GM11168 (cell line): ENCODE results near the gene KCTD16.

Experiments
- in situ Hi-C: fragments of 300-500 bp; cut with MboI; formaldehyde crosslinking; loops from one replicate; pipeline ENCODE4 v1.12.0; 2022; ENCODE audit warnings: low sequenced_read_pairs; ENCODE audit not compliant: unreplicated experiment

Gene KCTD16

DNA sequence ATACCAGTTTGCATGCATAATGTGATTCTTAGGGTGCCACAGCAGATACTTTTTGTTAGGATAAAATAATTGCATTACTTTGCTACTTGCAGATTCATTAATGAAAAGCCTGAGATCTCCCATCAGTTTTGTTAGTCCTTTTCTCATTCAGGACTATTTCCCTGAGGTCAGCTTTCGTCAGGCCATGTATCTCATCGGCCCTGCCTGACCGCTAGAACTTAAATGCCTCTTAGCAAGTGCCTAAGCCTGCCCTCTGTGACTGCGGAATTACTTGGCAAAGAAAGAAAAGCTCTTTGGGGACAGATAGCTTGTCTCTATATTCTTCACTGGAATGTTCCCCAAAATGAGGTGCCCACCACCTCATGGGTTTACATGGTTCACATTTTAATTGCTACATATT, 147.8 kb downstream of the KCTD16 start:
- in situ Hi-C loops = no loop called here

DNA sequence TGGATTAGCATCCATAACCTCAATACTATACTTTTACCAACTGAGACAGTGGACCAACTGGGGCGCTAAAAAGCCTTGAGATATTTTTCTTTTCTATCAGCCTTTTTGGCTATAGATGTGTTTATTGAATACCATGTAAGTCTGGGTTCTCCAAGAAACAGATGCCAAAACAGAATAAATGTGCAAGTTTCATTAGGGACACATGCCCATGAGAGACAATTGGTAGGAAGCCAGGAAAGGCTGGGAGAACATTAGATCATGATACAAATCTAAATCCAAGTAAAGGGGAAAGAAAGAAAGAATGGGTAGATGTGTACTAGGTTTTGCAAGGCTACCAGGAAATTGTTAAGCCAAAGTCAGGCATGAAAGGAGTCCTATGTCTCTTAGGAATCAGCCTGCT, 152.5 kb downstream of the KCTD16 start:
- in situ Hi-C loops = no loop called here

DNA sequence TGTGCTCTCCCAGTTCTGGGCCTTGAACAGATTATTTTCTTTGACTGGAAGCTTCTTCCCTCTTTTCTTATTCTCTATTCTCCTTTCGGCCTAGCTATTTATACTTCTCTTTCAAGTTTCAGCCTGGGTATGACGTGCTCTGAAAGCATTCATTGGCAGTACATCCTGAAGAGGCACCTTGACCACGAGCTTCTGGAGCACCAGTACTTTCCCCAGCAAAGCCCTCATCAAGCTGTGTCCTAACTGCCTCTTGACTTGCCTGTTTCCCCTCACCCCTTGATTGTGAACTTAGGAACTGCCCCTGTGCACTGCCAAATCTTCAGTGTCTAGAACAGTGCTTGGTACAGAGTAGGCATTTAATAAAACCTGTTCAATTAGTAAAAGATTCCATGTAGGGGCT, 154.9 kb downstream of the KCTD16 start:
- in situ Hi-C loops = no loop called here

DNA sequence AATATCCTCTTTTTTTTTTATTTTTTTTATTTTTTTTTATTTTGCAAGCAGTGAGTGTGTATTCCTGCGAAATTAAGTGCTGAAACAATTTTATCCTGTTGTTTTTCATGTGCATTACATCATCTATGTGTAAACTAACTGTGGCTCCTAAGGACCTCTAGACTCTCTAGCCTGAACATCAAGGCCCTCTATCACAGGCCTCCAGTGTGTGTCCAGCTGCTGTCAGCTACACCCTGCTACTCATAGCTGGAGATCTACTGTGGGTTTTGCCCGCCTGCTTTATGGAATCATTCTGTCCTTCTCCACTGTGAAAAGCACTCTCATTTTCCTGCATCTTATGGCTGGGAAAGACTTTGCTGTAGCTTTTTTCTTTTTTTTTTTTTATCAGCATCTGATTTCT, 157.8 kb downstream of the KCTD16 start:
- in situ Hi-C loops = no loop called here

DNA sequence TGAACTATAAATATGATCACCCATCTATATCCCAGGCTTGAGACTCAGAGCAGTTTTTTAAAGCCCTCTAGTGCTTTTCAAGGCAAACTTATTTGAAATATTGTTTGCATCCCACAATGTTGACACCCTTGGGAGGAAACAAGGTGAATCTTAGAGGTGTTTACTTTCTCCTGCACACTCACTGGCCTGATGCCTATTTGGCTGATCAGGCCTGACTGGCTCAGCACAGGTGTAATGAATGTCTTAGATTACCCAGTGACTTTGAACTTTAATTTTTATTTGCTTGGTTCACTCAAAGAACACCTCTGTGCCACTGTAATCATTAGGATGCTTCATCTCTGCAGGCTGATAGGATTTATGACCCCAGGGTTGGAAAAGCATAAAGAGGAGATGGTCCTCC, 158.3 kb downstream of the KCTD16 start:
- in situ Hi-C loops = no loop called here

DNA sequence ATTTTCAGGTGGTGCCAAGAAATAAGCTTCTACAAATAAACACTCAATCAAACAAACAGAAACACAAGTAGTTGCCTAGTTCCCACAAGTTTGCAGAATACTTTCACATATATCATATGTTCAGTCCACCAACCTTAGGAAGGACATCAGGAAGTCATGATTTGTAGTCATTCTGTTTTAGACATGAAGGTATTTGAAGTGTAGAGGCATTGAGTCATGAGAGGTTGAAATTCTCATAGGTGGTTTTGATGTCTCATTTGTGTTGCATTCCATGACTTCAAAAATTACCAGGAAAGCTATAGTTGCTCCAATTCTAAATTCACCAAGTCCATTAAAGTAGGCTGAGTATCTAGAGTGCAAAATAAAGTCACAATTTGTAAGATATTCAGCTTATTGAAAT, 159.0 kb downstream of the KCTD16 start:
- in situ Hi-C loops = no loop called here

DNA sequence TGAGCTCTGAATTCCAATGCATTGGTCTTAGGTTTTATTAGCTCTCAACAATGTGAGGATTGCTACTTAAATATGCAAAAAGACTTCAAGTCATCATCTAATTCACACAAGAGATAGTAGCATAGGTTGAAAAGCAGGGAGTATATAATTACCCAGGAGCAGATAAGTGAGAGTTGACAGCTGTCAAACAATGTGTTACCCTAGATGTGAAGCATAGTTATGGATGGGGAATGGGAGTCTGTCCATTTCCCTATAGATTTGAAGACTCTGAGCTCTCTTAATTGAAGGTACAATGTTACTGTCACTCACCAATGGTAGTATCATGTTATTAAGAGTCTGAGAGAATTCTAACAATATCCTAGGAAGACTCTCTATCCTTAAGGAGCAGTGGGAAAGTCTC, 160.7 kb downstream of the KCTD16 start:
- in situ Hi-C loops = no loop called here

DNA sequence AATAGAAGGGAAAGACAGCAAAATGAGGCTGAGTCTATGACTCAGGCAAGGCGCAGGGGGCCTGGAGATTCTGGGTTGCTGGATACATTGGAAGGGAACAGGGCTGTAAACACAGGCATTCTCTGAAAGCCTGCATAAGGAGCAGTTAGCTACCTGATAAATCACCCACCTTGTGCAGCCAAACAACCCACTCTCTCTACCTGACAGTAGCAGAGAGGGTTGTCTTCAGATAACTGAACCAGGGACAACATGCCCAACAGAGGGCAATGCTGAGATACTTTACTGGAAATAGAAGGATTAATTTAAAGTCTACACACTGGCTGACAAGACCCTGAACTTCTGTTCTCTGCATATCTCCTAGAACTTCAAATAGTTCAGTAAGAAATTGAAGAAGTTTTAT, 161.6 kb downstream of the KCTD16 start:
- in situ Hi-C loops = no loop called here

DNA sequence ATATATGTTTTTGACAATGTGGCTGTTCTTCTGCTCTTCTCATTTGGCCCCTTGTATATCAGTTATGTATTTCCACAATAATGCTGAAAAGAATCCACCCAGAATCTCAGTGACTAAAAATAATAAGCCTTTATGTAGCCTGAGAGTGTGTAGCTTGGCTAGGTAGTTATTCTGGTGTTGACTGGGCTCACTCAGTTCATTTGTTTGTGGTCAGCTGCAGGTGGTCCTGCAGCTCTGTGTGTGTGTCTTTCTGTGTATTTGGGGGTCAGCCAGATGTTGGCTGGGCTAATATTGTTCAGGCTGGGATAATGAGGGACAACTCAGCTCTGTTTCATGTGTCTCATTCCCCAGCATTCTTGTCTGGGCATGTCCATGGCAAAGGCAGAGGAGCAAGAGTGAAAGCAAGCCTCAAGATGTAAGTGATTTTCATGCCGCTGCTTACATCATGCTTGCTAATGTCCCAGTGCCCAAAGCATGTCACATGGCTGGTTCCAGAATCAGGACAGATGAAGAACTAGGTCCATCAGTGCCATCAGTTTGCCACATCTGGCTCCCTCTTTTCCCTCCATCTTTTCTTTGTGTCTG, 162.8 kb downstream of the KCTD16 start:
- in situ Hi-C loops = no loop called here

DNA sequence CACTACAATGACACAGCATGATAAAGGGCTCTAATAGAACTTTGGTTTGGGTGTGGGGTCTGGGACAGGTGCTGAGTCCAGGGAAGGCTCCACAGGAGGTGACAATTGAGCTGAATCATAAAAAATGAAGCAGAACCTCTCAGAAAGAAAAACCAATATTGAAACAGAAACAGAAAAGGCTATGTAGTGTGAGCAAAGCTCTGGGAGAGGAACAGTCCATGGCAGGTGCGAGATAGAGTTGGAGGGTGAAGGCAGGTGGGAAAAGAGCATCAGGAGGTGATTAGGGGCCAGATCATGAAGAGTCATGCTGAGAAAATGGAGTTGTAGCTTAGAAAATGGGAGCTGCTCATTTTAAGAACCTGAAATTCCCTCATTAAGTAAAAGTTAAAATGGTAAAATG, 164.9 kb downstream of the KCTD16 start:
- in situ Hi-C loops = no loop called here

DNA sequence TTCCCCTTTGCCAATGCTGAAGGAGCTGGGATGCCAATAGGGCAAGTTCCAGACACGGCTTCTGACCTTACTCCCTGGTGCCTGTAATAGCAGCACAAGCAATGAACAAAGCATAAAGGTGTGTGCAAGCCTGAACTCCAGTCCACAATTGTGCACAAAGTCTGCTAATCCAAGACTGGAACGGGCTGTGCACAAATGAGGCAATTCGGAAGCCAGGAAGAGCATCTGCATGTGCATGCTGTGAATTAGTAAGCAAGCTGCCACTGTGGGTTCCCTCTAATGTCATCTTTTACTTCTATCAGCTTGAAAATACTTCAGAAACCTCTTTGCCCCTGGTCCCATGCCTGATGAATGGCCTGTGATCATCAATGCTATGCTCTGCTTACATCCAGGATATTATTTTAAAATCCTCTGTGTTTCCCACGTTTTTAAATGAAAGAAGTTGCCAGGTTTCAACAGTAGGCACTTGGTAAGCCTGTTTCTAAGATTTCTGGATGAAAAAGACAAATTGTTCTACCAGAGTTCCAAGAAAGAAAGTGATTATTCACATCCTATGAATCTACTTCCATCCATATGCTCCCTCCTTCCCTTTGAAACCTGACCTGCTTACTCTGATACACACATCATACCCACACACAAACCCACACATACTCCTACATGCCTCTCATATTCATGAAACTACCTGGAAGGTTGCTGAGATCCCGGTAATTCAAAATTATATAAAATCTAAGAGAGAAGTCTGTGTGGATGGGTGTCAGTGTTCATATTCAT, 165.7 kb downstream of the KCTD16 start:
- in situ Hi-C loops = no loop called here

DNA sequence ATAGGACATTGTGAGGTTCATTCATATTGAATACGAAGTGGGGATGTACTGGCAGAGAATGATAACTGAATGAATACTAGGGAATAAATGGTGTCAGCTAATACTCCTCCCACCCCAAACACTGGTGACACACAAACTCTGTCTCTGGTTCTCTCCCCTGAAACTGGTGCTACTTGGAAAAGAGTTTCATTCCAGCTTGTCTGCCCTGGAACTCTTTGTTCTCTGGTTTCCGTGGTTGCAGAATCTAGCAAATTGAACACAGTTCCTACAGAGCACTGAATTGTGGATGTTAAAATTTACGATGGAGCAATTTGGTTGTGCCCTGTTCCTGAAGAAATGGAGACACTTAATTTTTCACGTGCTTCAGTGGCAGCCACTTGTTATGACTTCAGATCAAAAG, 181.7 kb downstream of the KCTD16 start:
- in situ Hi-C loops = no loop called here

DNA sequence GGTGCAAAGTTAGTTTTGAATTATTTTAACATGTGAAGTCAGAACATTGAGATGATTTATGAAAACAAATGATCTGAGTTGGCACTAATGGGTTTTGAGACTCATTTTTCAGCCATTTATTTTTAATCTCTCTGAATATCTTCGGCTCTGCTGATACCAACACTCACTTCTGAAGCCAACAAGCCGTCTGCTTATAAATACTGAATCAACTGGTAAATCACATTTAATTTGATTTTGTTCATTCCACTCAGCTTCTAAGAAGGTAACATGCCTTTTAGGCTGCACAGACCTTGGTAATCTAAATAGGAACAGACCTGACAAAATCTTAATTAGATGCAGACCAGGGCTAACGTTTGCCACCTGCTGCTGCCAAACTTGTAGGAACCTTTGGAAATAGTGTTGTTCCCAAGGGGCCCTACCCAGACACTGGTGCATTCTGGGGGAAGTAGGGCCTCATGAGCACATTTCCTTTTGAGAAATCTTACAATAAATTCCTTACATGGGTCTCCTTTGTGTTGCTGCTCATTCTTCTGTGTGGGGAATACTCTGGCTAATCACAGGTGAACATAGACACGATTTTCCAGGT, 182.2 kb downstream of the KCTD16 start:
- in situ Hi-C loops = no loop called here

DNA sequence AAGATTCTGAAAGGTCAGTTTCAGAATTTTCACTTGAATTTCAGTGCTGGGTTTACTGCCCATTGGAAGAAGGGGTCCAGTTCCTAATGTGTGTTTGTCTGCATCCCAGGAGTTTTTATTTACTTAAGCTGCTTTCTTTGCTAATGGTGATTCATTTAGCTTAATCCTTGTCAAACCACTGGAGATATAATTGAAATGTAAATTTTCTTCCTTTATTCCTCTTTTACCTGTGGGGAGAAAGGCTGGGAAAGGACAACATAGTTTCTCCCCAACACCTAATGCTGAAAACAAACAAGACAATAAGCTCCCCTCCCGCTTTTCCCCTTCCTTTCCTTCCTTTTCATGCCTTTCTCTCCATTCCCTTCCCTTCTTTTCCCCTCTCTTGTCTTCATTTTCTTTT, 185.8 kb downstream of the KCTD16 start:
- in situ Hi-C loops = no loop called here

DNA sequence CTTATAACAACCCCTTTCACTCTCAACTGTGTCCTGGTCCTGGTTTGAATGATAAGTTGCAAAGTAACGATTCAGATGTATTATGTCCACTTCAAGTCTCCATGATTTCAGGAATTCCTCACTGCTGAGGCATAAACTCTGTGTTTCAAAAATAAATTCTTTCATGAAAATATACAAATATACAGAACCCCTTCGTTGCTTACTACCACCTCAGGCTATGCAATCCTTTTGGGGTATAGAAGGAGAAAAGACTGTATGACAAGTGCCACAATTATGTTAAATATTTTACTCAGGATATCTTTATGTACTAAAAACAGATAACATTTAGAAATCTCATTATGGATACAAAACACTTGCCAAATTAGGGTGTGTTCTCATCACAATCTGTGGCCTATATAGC, 190.7 kb downstream of the KCTD16 start:
- in situ Hi-C loops = no loop called here

DNA sequence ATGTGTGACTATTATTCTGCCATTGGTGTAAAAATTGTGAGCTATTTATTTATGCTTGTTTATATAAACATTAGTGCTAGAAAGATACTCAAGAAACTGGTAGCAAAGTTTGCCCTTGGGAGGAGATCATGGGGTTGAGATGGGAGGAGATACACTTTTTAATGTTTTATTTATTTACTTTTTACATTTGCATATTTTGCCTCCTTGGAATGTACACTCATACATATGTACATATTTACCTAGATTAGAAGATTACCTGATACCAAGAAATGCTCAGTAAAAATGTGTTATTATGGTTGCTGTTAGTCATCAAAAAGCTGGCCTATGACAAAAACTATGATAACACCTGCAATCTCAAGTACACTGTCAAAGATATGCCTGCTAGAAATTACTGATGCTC, 195.2 kb downstream of the KCTD16 start:
- in situ Hi-C loops = no loop called here

DNA sequence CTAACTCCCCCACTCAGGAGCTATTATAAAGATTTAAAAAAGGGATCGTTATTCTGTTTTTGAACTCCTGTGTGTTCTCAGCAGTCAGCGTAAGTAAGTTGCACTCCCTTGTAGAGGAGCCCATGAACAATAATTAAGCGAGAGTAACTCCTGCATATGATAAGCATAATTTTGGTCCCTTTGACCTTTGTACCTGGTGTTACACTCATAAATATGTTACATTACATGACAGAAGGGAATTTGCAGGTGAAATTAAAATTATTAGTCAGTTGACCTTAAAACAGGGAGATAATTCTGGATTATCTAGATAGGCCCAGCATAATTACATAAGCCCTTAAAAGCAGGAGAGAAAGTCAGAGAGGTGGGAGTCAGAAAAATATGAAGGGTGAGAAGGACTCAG, 197.3 kb downstream of the KCTD16 start:
- in situ Hi-C loops = no loop called here

DNA sequence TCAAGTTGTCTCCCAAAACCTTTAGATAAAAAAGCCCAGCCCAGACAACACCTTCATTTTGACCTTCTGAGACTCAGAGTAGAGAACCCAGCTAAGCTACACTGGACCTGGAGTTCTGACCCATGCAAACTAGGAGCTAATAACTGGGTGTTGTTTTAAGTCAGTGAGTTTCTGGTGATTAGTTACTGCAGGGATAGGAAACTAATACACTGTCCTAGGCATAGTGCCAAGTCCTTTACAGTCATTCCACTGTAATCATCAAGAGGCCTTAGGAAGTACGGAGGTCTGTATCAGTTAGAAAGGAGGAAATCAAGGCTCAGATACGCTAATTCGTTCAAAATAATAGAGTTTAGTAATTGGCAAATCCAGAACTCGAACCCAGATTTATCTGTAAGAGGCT, 197.9 kb downstream of the KCTD16 start:
- in situ Hi-C loops = no loop called here

DNA sequence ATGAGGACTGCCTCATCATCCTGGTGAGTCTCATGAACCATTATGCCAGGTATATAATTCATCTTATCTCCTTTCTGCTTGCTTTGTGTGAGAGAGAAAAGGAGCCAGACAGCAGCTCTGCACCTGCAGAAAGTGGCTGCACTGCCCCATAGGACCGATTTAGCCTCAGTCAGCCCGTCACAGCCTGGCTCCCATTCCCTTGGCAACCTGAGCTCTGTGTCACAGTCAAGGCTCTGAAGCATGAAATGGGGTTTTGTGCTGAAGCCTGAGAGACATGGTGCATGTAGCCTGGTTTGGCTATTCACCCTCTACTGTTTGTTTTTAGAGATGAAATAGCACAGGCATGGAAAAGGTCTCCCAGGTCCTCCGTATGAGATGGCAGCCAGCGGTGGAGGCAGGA, 198.3 kb downstream of the KCTD16 start:
- in situ Hi-C loops = no loop called here

DNA sequence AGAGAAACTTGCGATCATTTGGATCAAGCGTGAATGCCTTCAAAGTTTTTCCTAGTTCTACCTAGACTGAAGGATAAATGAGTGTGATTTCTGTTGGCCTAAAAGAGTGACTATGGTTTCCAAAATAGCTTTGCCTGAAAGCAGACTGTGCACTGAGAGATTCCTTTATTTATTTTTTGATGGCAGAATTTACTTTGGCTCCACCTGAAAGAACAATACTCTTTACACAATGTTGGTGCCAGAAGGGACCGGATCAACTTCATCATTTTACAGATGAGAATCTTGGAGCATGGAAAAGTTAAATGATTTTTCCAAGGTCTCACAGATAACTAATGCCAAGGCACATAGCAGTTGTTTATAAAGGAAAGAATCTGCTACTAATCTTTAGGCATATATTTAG, 199.6 kb downstream of the KCTD16 start:
- in situ Hi-C loops = no loop called here

DNA sequence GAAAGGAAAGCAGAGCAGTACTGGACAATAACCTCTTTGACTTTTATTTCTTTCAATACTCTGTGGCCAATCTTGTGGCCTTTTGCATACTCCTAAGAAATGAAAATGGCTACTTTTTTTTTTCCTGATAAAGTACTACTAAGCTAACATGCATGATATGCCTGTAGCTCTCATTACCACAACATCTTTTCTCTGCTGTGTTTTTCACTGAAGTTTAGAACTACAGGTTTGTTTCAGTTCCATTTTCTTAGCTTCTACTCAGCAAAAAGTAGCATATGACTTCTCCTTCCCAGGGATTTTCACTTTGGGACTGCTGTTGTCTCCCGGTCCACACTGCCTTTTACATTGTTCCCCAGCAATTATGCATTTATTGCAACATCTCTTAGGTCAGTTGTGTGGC, 204.0 kb downstream of the KCTD16 start:
- in situ Hi-C loops = no loop called here

DNA sequence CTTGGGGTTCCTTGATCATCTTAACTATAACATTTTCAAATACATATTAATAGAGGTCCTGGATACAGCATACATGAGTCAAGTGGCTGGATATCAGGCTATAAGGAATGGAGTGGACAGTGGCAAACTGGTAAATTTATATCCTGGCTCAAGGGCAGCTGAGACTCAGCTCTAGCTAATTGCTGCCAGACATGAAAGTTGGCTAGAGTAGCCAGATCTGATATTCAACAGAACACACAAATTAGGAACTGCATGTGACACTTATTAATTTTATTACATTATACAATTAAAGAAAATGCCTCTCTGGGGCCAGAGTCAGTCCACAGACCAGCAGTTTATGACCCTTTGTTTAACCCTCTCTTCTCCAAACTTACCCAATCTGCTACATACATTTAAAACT, 206.5 kb downstream of the KCTD16 start:
- in situ Hi-C loops = no loop called here
